K562 (cell line): ENCODE results near the gene NEDD4L. TPM values are rescaled to one million over a fixed set of nuclear protein-coding genes. Genes with fewer than 3 reads are reported as not detected.

Experiments
- ATAC-seq: fragments of 200-7000 bp; cut with Tn5 transposase; 3 replicates; pipeline ENCODE4 v1.9.1; 2020; ENCODE audit warnings: moderate library complexity
- BruUV-seq: library from RNA; stranded (reverse); fragments of 400-500 nt; replicated peaks from 2 replicates; lab custom pipeline; 2021; lab: Mats Ljungman, UMichigan
- CTCF ChIA-PET: fragments of 300-600 bp; formaldehyde crosslinking; extraction: SDS; loops from one replicate; lab custom pipeline; 2021; ENCODE audit warnings: low intra/inter-chr PET ratio; lab: Yijun Ruan, JAX
- POLR2A ChIA-PET: fragments of 300-600, 350-650 bp; sonication (Branson Sonifier 250); formaldehyde crosslinking; extraction: SDS; loops from one replicate; lab custom pipeline; 2021; ENCODE audit warnings: antibody characterized with exemption, inconsistent platforms; lab: Yijun Ruan, JAX
- DNase-seq, 4 experiments: peaks; one replicate each; pipeline versions ENCODE4 v3.0.0 to v3.0.0-alpha.2; 2011 to 2018; ENCODE audit warnings: low spot score in 3 of 4, mixed read lengths in 3 of 4; ENCODE audit errors: extremely low read depth in 1 of 4
- FAIRE-seq: peaks from 2 replicates; lab custom pipeline; 2011; peaks lifted over from hg19 to GRCh38; lab: Jason Lieb, UNC
- H2AFZ ChIP-seq: 2 replicates; pipeline ENCODE4 v1.6.0; 2011; ENCODE audit warnings: low read depth, low read length, control low read depth, inconsistent platforms
- H3K27ac ChIP-seq: fragments of 200-600 bp; 3 replicates; pipeline ENCODE4 v1.8.0; 2011; ENCODE audit warnings: low read depth, mild to moderate bottlenecking, control low read depth, inconsistent platforms, low read length, moderate library complexity, mixed read lengths; ENCODE audit errors: extremely low read depth
- H3K27me3 ChIP-seq, 2 experiments: fragments of 300-600 bp in 1 of 2; 2 replicates in 1 of 2; 3 replicates in 1 of 2; pipeline versions ENCODE4 v1.6.0 to v1.8.0; 2011; ENCODE audit warnings: inconsistent platforms in 2 of 2, low read length in 2 of 2, mild to moderate bottlenecking in 1 of 2, mixed read lengths in 1 of 2, moderate library complexity in 1 of 2; ENCODE audit not compliant: control insufficient read depth in 2 of 2, insufficient read depth in 2 of 2
- H3K36me3 ChIP-seq: fragments of 300-600 bp; 3 replicates; pipeline ENCODE4 v1.8.0; 2011; ENCODE audit warnings: mild to moderate bottlenecking, low read length, inconsistent platforms; ENCODE audit not compliant: control insufficient read depth, insufficient read depth
- H3K4me1 ChIP-seq, 2 experiments: fragments of 200-600 bp in 1 of 2; replicated peaks in 1 of 2; 2 replicates in 1 of 2; 3 replicates in 1 of 2; pipeline versions ENCODE4 v1.5.1 to v1.8.0; 2011; ENCODE audit warnings: inconsistent platforms in 2 of 2, low read length in 2 of 2, mild to moderate bottlenecking in 1 of 2, mixed read lengths in 1 of 2, moderate library complexity in 1 of 2; ENCODE audit not compliant: control insufficient read depth in 2 of 2, insufficient read depth in 2 of 2
- H3K4me2 ChIP-seq: 2 replicates; pipeline ENCODE4 v1.6.1; 2011; ENCODE audit warnings: low read length, control low read depth, inconsistent platforms, mixed read lengths; ENCODE audit not compliant: insufficient read depth
- H3K4me3 ChIP-seq: fragments of 200-600 bp; sonication (generic), shearing (Covaris generic); 2 replicates; pipeline ENCODE4 v1.5.1; 2016; ENCODE audit warnings: control low read depth, inconsistent platforms
- H3K79me2 ChIP-seq: fragments of 200-600 bp; 3 replicates; pipeline ENCODE4 v1.8.0; 2011; ENCODE audit warnings: low read length, inconsistent platforms; ENCODE audit not compliant: control insufficient read depth, insufficient read depth
- H3K9ac ChIP-seq, 2 experiments: 2 replicates each; pipeline versions ENCODE4 v1.6.0 to v1.6.1; 2011; ENCODE audit warnings: low read depth in 2 of 2, low read length in 2 of 2, control low read depth in 1 of 2, inconsistent platforms in 1 of 2, mild to moderate bottlenecking in 1 of 2, mixed read lengths in 1 of 2; ENCODE audit not compliant: insufficient read depth in 1 of 2
- H3K9me1 ChIP-seq: one replicate; pipeline ENCODE4 v1.6.0; 2011; ENCODE audit warnings: inconsistent platforms, mild to moderate bottlenecking, low read length, moderate library complexity; ENCODE audit not compliant: control insufficient read depth, insufficient read depth
- H3K9me3 ChIP-seq: replicated peaks from 2 replicates; pipeline ENCODE4 v1.5.1; 2011; ENCODE audit warnings: low read depth, low read length, inconsistent platforms; ENCODE audit not compliant: control insufficient read depth, insufficient read depth
- H4K20me1 ChIP-seq: replicated peaks from 2 replicates; pipeline ENCODE4 v1.6.1; 2011; ENCODE audit warnings: low read length, inconsistent platforms, mixed read lengths; ENCODE audit not compliant: control insufficient read depth, insufficient read depth
- CBFA2T3 ChIP-seq: fragments of 450-650 bp; IDR thresholded peaks from 2 replicates; pipeline ENCODE4 v1.6.1; 2017
- EP300 ChIP-seq: IDR thresholded peaks from 2 replicates; pipeline ENCODE4 v1.6.1; 2012; ENCODE audit warnings: low read length, improper control_type of control experiment
- ETS2 ChIP-seq: IDR thresholded peaks from 2 replicates; pipeline ENCODE4 v1.6.1; 2016; ENCODE audit warnings: borderline replicate concordance, missing genetic modification characterization, mild to moderate bottlenecking, moderate library complexity, missing compliant biosample characterization; ENCODE audit not compliant: poor library complexity, severe bottlenecking
- KDM5B ChIP-seq: fragments of 200-600 bp; sonication (generic); IDR thresholded peaks from 2 replicates; pipeline ENCODE4 v1.6.1; 2012; ENCODE audit warnings: low read depth, mild to moderate bottlenecking, moderate library complexity, low read length, control low read depth, inconsistent platforms; ENCODE audit not compliant: insufficient replicate concordance
- MECOM ChIP-seq: fragments of 250-450 bp; sonication (Bioruptor Pico); IDR thresholded peaks from 2 replicates; pipeline ENCODE4 v1.8.0; 2022; ENCODE audit warnings: inconsistent platforms
- MTA2 ChIP-seq: fragments of 450-650 bp; IDR thresholded peaks from 2 replicates; pipeline ENCODE4 v1.6.1; 2016; ENCODE audit warnings: low read depth
- SREBF1 ChIP-seq: fragments of 150-350 bp; IDR thresholded peaks from 2 replicates; pipeline ENCODE4 v1.6.1; 2014; ENCODE audit warnings: antibody characterized with exemption, low read depth, low read length, borderline replicate concordance
- TAL1 ChIP-seq: fragments of 450-650 bp; IDR thresholded peaks from 2 replicates; pipeline ENCODE4 v1.6.1; 2016; ENCODE audit warnings: mild to moderate bottlenecking
- TEAD4 ChIP-seq, 2 experiments: sonication (generic) in 1 of 2; formaldehyde crosslinking in 1 of 2; IDR thresholded peaks; 2 replicates each; pipeline versions ENCODE4 v1.6.1 to v1.8.0; 2012 to 2022; ENCODE audit warnings: borderline replicate concordance in 1 of 2, inconsistent platforms in 1 of 2, low read length in 1 of 2, mild to moderate bottlenecking in 1 of 2, missing genetic modification reagents in 1 of 2
- ZNF165 ChIP-seq: fragments of 250-450 bp; sonication (Bioruptor Pico); IDR thresholded peaks from 2 replicates; pipeline ENCODE4 v1.4.0; 2020; ENCODE audit warnings: borderline replicate concordance
- ZNF384 ChIP-seq: IDR thresholded peaks from 2 replicates; pipeline ENCODE4 v1.6.1; 2012; ENCODE audit warnings: low read depth, low read length, improper control_type of control experiment
- ZNF444 ChIP-seq: fragments of 250-450 bp; sonication (Bioruptor Pico); IDR thresholded peaks from 2 replicates; pipeline ENCODE4 v1.4.0; 2020; ENCODE audit warnings: mild to moderate bottlenecking, moderate library complexity
- WGBS: fragments of 100-300 bp; shearing (Covaris generic); methylation state at CpG from one replicate; pipeline ENCODE4 v1.1.6; 2016; ENCODE audit warnings: low coverage, mixed read lengths; ENCODE audit not compliant: insufficient coverage; ENCODE audit errors: missing lambda C conversion rate; 5-methylcytosine and 5-hydroxymethylcytosine counted together
- in situ Hi-C: fragments of 300-500 bp; cut with MboI; formaldehyde crosslinking; loops from 4 replicates; pipeline ENCODE4 v1.15.0; 2018; ENCODE audit warnings: inconsistent platforms, mixed read lengths
- intact Hi-C: fragments of 100-400 bp; cut with micrococcal nuclease; formaldehyde crosslinking; loops from 2 replicates; pipeline ENCODE4 v1.14.2; 2022
- polyA plus RNA-seq, 8 experiments: library from polyadenylated mRNA; depleted of rRNA in 4 of 8; stranded (reverse) in 5 of 8; unstranded in 3 of 8; fragments of >200 nt; fragmentation: Nextera tagmentation in 2 of 8; fragmentation: Illumina TruSeq in 1 of 8; extraction: Ambion mirVana in 2 of 8; extraction: Trizol in 1 of 8; gene quantifications; 2 replicates each; pipeline versions ENCODE4 v1.2.1 to v1.2.3, GENCODE V29; 2011 to 2014; ENCODE audit warnings: inconsistent platforms in 1 of 8, missing spikeins in 1 of 8
- total RNA-seq, 7 experiments: library from RNA; depleted of rRNA in 6 of 7; stranded (reverse); fragments of >200 nt in 6 of 7; fragmentation: Illumina TruSeq in 2 of 7; extraction: Trizol in 2 of 7; gene quantifications; 2 replicates each; pipeline versions ENCODE4 v1.2.1 to v1.2.3, GENCODE V29; 2011 to 2021; ENCODE audit warnings: low replicate concordance in 1 of 7
- TF ChIP-seq, protein P1 (sequence below): fragments of 450-650 bp; formaldehyde crosslinking; IDR thresholded peaks from 2 replicates; pipeline ENCODE4 v1.4.0; 2020; ENCODE audit warnings: mild to moderate bottlenecking

NEDD4L gene
- total and polyA plus RNA-seq, 9 of the 15 experiments (the other 6 are each of a cell fraction or from before 2014, with no cell fraction given): 8.1 to 33.4 (median 19.9) TPM

GRCh38 chr18:58088691-58089065, 44.7 kb downstream of the NEDD4L start:
- FAIRE-seq (no peak), DNase-seq (no peak), ATAC-seq (no peak)
- 0 out of 3 replicates have a peak, but pooled peaks cover 5% of the 10 kb centered on the region for H3K79me2 ChIP-seq
- H3K4me1 ChIP-seq: peaks cover 5 to 10% of the 10 kb centered on the region in 2 experiments; a peak in 3 of 5 replicates
- H3K9me1 ChIP-seq: peaks cover 2% of the 10 kb centered on the region
- TSS peak; percentile 52 for BruUV-seq
- peak overlapping the region; percentile 89 for H3K27ac ChIP-seq
- 0 out of 2 replicates have a peak, but pooled peaks cover 2% of the 10 kb centered on the region for H3K9me3 ChIP-seq
- H3K4me2 ChIP-seq: no peak overlapping the region
- TF ChIP-seq KDM5B (no peak), ZNF165 (CRISPR knock-in tag) (no peak), MECOM (CRISPR knock-in tag) (no peak), ETS2 (tag) (no peak), CBFA2T3 (peak; percentile 30; the same call in 1 of the 2 replicates), TEAD4 (IDR thresholded peaks at IDR 0.05; ENCODE audit: low read length) (peak; percentile 18; the same call in 1 of the 2 replicates), TEAD4 (CRISPR knock-in tag; IDR thresholded peaks at IDR 0.05; ENCODE audit: borderline replicate concordance) (no peak), ZNF444 (CRISPR knock-in tag) (no peak), ZNF384 (no peak), MTA2 (no peak), EP300 (no peak), TAL1 (0 out of 2 replicates have a peak, but pooled peaks have one; percentile 5), SREBF1 (no peak)
- TF ChIP-seq, protein P1, sequence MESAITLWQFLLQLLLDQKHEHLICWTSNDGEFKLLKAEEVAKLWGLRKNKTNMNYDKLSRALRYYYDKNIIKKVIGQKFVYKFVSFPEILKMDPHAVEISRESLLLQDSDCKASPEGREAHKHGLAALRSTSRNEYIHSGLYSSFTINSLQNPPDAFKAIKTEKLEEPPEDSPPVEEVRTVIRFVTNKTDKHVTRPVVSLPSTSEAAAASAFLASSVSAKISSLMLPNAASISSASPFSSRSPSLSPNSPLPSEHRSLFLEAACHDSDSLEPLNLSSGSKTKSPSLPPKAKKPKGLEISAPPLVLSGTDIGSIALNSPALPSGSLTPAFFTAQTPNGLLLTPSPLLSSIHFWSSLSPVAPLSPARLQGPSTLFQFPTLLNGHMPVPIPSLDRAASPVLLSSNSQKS (CRISPR knock-in tag): no peak
- ChIA-PET POLR2A (interaction anchor here (0.6 to 1.8 kb wide), 3 partner anchors 10 to 21 kb away, joined by 3 to 4 read pairs (median 3); no protein-coding TSS in a partner anchor), CTCF (no interaction called here)
- no peaks in the 10 kb centered on the region for H3K27me3 ChIP-seq
- H3K36me3 ChIP-seq: no peaks in the 10 kb centered on the region
- 65% methylated on average over 4 of the region's 4 CpGs for WGBS
- no peak overlapping the region for H2AFZ ChIP-seq
- peak overlapping the region in 1 of 2 experiments; percentile 66; a peak in 1 of 4 replicates for H3K9ac ChIP-seq
- intact Hi-C loops: no loop called here
- no peak overlapping the region for H3K4me3 ChIP-seq
- in situ Hi-C loops: no loop called here
- H4K20me1 ChIP-seq: no peaks in the 10 kb centered on the region
